Astrocyte (in vitro differentiated cells and primary cell): ENCODE results near the gene KIF5A. TPM values are rescaled to one million over a fixed set of nuclear protein-coding genes. Genes with fewer than 3 reads are reported as not detected.

Source experiments
- DNase-seq: peaks from one replicate; pipeline ENCODE4 v3.0.0-alpha.2; 2010; ENCODE audit warnings: low read depth
- FAIRE-seq: peaks from 2 replicates; lab custom pipeline; 2011; peaks lifted over from hg19 to GRCh38; lab: Jason Lieb, UNC
- H2AFZ ChIP-seq: 2 replicates; pipeline ENCODE4 v1.6.0; 2012; ENCODE audit warnings: low read depth, low read length, inconsistent platforms
- H3K27ac ChIP-seq: 2 replicates; pipeline ENCODE4 v1.5.1; 2011; ENCODE audit warnings: low read depth, low read length, inconsistent platforms
- H3K27me3 ChIP-seq: 2 replicates; pipeline ENCODE4 v1.6.0; 2011; ENCODE audit warnings: low read length, inconsistent platforms; ENCODE audit not compliant: insufficient read depth
- H3K36me3 ChIP-seq: 2 replicates; pipeline ENCODE4 v1.5.1; 2011; ENCODE audit warnings: low read length, inconsistent platforms; ENCODE audit not compliant: insufficient read depth
- H3K4me1 ChIP-seq: 2 replicates; pipeline ENCODE4 v1.5.1; 2011; ENCODE audit warnings: low read length, inconsistent platforms; ENCODE audit not compliant: insufficient read depth
- H3K4me2 ChIP-seq: 2 replicates; pipeline ENCODE4 v1.6.0; 2012; ENCODE audit warnings: low read length, inconsistent platforms
- H3K4me3 ChIP-seq: 2 replicates; pipeline ENCODE4 v1.5.1; 2011; ENCODE audit warnings: low read depth, mild to moderate bottlenecking, low read length, inconsistent platforms; ENCODE audit not compliant: insufficient read depth
- H3K79me2 ChIP-seq: 2 replicates; pipeline ENCODE4 v1.6.0; 2012; ENCODE audit warnings: mild to moderate bottlenecking, low read length, inconsistent platforms; ENCODE audit not compliant: insufficient read depth
- H3K9ac ChIP-seq: 2 replicates; pipeline ENCODE4 v1.6.0; 2012; ENCODE audit warnings: mild to moderate bottlenecking, low read length, inconsistent platforms
- H3K9me3 ChIP-seq: 2 replicates; pipeline ENCODE4 v1.5.1; 2012; ENCODE audit warnings: low read depth, mild to moderate bottlenecking, low read length, inconsistent platforms; ENCODE audit not compliant: insufficient read depth
- H4K20me1 ChIP-seq: 2 replicates; pipeline ENCODE4 v1.6.0; 2012; ENCODE audit warnings: low read length, inconsistent platforms; ENCODE audit not compliant: insufficient read depth
- H3K27ac Mint-ChIP-seq: one replicate; pipeline ENCODE4 v1.8.0; 2021; ENCODE audit warnings: mild to moderate bottlenecking, mixed read lengths; ENCODE audit not compliant: unreplicated experiment
- H3K27me3 Mint-ChIP-seq: one replicate; pipeline ENCODE4 v1.8.0; 2021; ENCODE audit warnings: low read depth, mixed read lengths; ENCODE audit not compliant: unreplicated experiment
- H3K36me3 Mint-ChIP-seq: one replicate; pipeline ENCODE4 v1.8.0; 2021; ENCODE audit warnings: low read depth, mixed read lengths; ENCODE audit not compliant: unreplicated experiment
- H3K4me1 Mint-ChIP-seq: one replicate; pipeline ENCODE4 v1.8.0; 2021; ENCODE audit warnings: low read depth, mixed read lengths; ENCODE audit not compliant: unreplicated experiment
- H3K4me3 Mint-ChIP-seq: one replicate; pipeline ENCODE4 v1.8.0; 2021; ENCODE audit warnings: mild to moderate bottlenecking, moderate library complexity, mixed read lengths; ENCODE audit not compliant: unreplicated experiment
- H3K9me3 Mint-ChIP-seq: one replicate; pipeline ENCODE4 v1.8.0; 2021; ENCODE audit warnings: mild to moderate bottlenecking, mixed read lengths; ENCODE audit not compliant: unreplicated experiment
- CTCF ChIP-seq: IDR thresholded peaks from 2 replicates; pipeline ENCODE4 v1.5.1; 2011; ENCODE audit warnings: low read depth, mild to moderate bottlenecking, inconsistent platforms, low read length, moderate library complexity; ENCODE audit not compliant: insufficient read depth
- EZH2 ChIP-seq: IDR thresholded peaks from 2 replicates; pipeline ENCODE4 v1.6.1; 2012; ENCODE audit warnings: mild to moderate bottlenecking, low read length, inconsistent platforms; ENCODE audit not compliant: insufficient read depth
- total RNA-seq: library from RNA; stranded (reverse); gene quantifications from 2 replicates; pipeline ENCODE4 v1.2.1, GENCODE V29; 2021

KIF5A gene
- total RNA-seq, 1 donor from 2014 or later, result 7.2 TPM

GRCh38 chr12:57543581-57543980, 6.3 kb upstream of the KIF5A start:
- no peak for DNase-seq

GRCh38 chr12:57545809-57546437, 3.9 kb upstream of the KIF5A start:
- DNase-seq (peak; percentile 13), FAIRE-seq (no peak)
- H4K20me1 ChIP-seq, result peaks cover 37% of the 10 kb centered on the region
- peaks cover 26% of the 10 kb centered on the region for H3K4me1 Mint-ChIP-seq
- H3K36me3 Mint-ChIP-seq, result peaks cover 14% of the 10 kb centered on the region
- no peaks in the 10 kb centered on the region for H3K9me3 ChIP-seq
- peak overlapping the region; percentile 99 for H3K4me2 ChIP-seq
- H3K4me3 Mint-ChIP-seq, result peak overlapping the region; percentile 98
- peaks cover 11% of the 10 kb centered on the region for H3K27me3 Mint-ChIP-seq
- peak overlapping the region; percentile 91 for H3K27ac ChIP-seq
- peaks cover 3% of the 10 kb centered on the region for H3K36me3 ChIP-seq
- H3K4me1 ChIP-seq, result peaks cover 25% of the 10 kb centered on the region
- peaks cover 10% of the 10 kb centered on the region for H3K27me3 ChIP-seq
- peaks cover 46% of the 10 kb centered on the region for H3K79me2 ChIP-seq
- H3K9ac ChIP-seq, result peak overlapping the region; percentile 100
- peak overlapping the region; percentile 90 for H3K4me3 ChIP-seq
- peak overlapping the region; percentile 79 for H2AFZ ChIP-seq
- TF ChIP-seq CTCF (no peak), EZH2 (no peak)
- H3K9me3 Mint-ChIP-seq, result peaks cover 3% of the 10 kb centered on the region
- H3K27ac Mint-ChIP-seq, result peak overlapping the region; percentile 98

More at GRCh38 chr12:57543581-57543980, 6.3 kb upstream of the KIF5A start:
- Mint-ChIP-seq H3K9me3 (no peaks in the 10 kb centered on the region), H3K27ac (no peak overlapping the region), H3K27me3 (peaks cover 3% of the 10 kb centered on the region), H3K36me3 (peaks cover 13% of the 10 kb centered on the region), H3K4me3 (no peak overlapping the region), H3K4me1 (peaks cover 28% of the 10 kb centered on the region)
- Histone ChIP-seq H3K9ac (no peak overlapping the region), H3K4me1 (peaks cover 25% of the 10 kb centered on the region), H3K4me2 (no peak overlapping the region), H3K4me3 (no peak overlapping the region), H4K20me1 (peaks cover 57% of the 10 kb centered on the region), H3K79me2 (peaks cover 60% of the 10 kb centered on the region), H3K9me3 (no peaks in the 10 kb centered on the region), H3K27me3 (peaks cover 2% of the 10 kb centered on the region), H2AFZ (no peak overlapping the region), H3K27ac (no peak overlapping the region), H3K36me3 (peaks cover 6% of the 10 kb centered on the region)
- no peak for FAIRE-seq
- TF ChIP-seq EZH2, result no peak
- TF ChIP-seq CTCF, result no peak
